ENCODE data around the gene KIF23. TPM values are rescaled to one million over a fixed set of nuclear protein-coding genes. Genes with fewer than 3 reads are reported as not detected.

Gene KIF23
- total RNA-seq, 1 experiment from 2014 or later = 74.2 TPM

- Mint-ChIP-seq H3K36me3 (ENCODE audit: insufficient read depth, unreplicated experiment) (peaks cover 7% of the 10 kb centered on the region), H3K4me3 (ENCODE audit: unreplicated experiment) (no peak overlapping the region), H3K27ac (ENCODE audit: unreplicated experiment) (no peak overlapping the region), H3K27me3 (ENCODE audit: insufficient read depth, unreplicated experiment) (no peaks in the 10 kb centered on the region), H3K9me3 (ENCODE audit: unreplicated experiment) (no peaks in the 10 kb centered on the region), H3K4me1 (ENCODE audit: low read depth, unreplicated experiment) (peaks cover 7% of the 10 kb centered on the region)
- H3K4me1 ChIP-seq = 0 out of 2 replicates have a peak, but pooled peaks cover 3% of the 10 kb centered on the region
- ChIA-PET POLR2A (no interaction called here), CTCF (no interaction called here)
- intact Hi-C loops (cut with micrococcal nuclease; ENCODE audit: unreplicated experiment) = loop anchor here (10.0 kb wide), 1 partner anchor 104 kb away; the partner anchor contains the start of gene PAQR5
- DNase-seq = no peak
- no peaks in the 10 kb centered on the region for H3K36me3 ChIP-seq (ENCODE audit: control insufficient read depth, insufficient read depth, low read length)
- no peak overlapping the region for H3K4me3 ChIP-seq (ENCODE audit: low read depth, low read length)
- BruUV-seq (replicated peaks) = no TSS peak
- H3K27me3 ChIP-seq (replicated peaks; ENCODE audit: control insufficient read depth, insufficient read depth, low read length) = no peaks in the 10 kb centered on the region
- H3K9me3 ChIP-seq = no peaks in the 10 kb centered on the region
- TF ChIP-seq, protein P1, sequence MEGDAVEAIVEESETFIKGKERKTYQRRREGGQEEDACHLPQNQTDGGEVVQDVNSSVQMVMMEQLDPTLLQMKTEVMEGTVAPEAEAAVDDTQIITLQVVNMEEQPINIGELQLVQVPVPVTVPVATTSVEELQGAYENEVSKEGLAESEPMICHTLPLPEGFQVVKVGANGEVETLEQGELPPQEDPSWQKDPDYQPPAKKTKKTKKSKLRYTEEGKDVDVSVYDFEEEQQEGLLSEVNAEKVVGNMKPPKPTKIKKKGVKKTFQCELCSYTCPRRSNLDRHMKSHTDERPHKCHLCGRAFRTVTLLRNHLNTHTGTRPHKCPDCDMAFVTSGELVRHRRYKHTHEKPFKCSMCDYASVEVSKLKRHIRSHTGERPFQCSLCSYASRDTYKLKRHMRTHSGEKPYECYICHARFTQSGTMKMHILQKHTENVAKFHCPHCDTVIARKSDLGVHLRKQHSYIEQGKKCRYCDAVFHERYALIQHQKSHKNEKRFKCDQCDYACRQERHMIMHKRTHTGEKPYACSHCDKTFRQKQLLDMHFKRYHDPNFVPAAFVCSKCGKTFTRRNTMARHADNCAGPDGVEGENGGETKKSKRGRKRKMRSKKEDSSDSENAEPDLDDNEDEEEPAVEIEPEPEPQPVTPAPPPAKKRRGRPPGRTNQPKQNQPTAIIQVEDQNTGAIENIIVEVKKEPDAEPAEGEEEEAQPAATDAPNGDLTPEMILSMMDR (IDR thresholded peaks at IDR 0.05; ENCODE audit: insufficient read depth in 1 of 2, low read depth in 1 of 2, low read length in 1 of 2, severe bottlenecking in 1 of 2, unreplicated experiment in 1 of 2) = no peak
These were observed 15.7 kb upstream of the KIF23 start for GRCh38 chr15:69398491-69398891.

DNA sequence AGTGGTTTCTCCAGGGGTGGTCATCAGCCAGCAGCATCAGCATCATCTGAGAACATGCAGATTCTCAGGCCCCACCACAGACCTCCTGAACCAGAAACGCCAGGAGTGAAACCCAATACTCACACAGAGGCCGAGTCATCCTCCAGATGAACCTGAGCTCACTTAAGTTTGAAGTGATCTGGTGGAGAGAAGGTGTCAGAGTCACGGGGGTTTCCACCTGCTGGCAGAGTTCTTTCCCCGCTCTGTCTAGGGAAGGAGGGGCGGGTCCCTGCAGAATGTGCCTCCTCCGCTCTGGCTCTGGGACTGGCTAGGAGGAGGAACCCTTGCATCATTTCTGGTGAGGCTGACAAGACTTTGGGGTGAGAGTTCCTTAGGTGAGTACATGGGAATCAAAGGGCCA lies 13.3 kb upstream of the KIF23 start:
- BruUV-seq (replicated peaks) = no TSS peak
- TF ChIP-seq, protein P1 (IDR thresholded peaks at IDR 0.05; ENCODE audit: insufficient read depth in 1 of 2, low read depth in 1 of 2, low read length in 1 of 2, severe bottlenecking in 1 of 2, unreplicated experiment in 1 of 2) = no peak
- CTCF ChIA-PET = no interaction called here
- H3K4me1 ChIP-seq = no peaks in the 10 kb centered on the region
- Mint-ChIP-seq H3K4me1 (ENCODE audit: low read depth, unreplicated experiment) (no peaks in the 10 kb centered on the region), H3K27ac (ENCODE audit: unreplicated experiment) (no peak overlapping the region), H3K9me3 (ENCODE audit: unreplicated experiment) (no peaks in the 10 kb centered on the region), H3K27me3 (ENCODE audit: insufficient read depth, unreplicated experiment) (no peaks in the 10 kb centered on the region), H3K4me3 (ENCODE audit: unreplicated experiment) (no peak overlapping the region), H3K36me3 (ENCODE audit: insufficient read depth, unreplicated experiment) (peaks cover 7% of the 10 kb centered on the region)
- H3K36me3 ChIP-seq (ENCODE audit: control insufficient read depth, insufficient read depth, low read length) = no peaks in the 10 kb centered on the region
- POLR2A ChIA-PET = no interaction called here
- H3K27me3 ChIP-seq (replicated peaks; ENCODE audit: control insufficient read depth, insufficient read depth, low read length) = no peaks in the 10 kb centered on the region
- DNase-seq = no peak
- no peaks in the 10 kb centered on the region for H3K9me3 ChIP-seq
- intact Hi-C loops (cut with micrococcal nuclease; ENCODE audit: unreplicated experiment) = no loop called here
- H3K4me3 ChIP-seq (ENCODE audit: low read depth, low read length) = no peak overlapping the region

DNA sequence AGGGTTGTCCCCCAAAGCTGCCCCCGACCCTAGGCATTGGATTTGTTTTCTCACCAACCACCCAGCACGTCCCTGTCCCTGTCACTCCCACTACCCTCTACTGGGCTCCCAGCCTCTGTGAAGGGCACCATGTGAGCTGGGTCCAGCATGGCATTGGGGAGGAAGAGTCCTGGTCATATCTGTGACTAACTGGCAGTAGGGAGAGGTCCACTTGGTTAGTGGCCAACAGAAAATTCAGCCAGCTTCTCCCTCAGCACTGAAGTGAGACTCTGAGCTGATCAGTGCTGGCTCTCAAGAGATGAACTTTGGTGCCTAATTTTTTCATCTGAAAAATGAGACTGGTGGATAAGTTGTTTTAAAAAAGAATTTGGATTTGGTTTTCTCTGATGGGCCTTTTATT lies 11.3 kb upstream of the KIF23 start:
- no peaks in the 10 kb centered on the region for H3K36me3 ChIP-seq (ENCODE audit: control insufficient read depth, insufficient read depth, low read length)
- Mint-ChIP-seq H3K9me3 (ENCODE audit: unreplicated experiment) (no peaks in the 10 kb centered on the region), H3K4me1 (ENCODE audit: low read depth, unreplicated experiment) (no peaks in the 10 kb centered on the region), H3K4me3 (ENCODE audit: unreplicated experiment) (no peak overlapping the region), H3K27me3 (ENCODE audit: insufficient read depth, unreplicated experiment) (no peaks in the 10 kb centered on the region), H3K27ac (ENCODE audit: unreplicated experiment) (no peak overlapping the region), H3K36me3 (ENCODE audit: insufficient read depth, unreplicated experiment) (peaks cover 7% of the 10 kb centered on the region)
- H3K4me3 ChIP-seq (ENCODE audit: low read depth, low read length) = no peak overlapping the region
- no TSS peak for BruUV-seq (replicated peaks)
- H3K27me3 ChIP-seq (replicated peaks; ENCODE audit: control insufficient read depth, insufficient read depth, low read length) = no peaks in the 10 kb centered on the region
- TF ChIP-seq, protein P1 (IDR thresholded peaks at IDR 0.05; ENCODE audit: insufficient read depth in 1 of 2, low read depth in 1 of 2, low read length in 1 of 2, severe bottlenecking in 1 of 2, unreplicated experiment in 1 of 2) = no peak
- POLR2A ChIA-PET = interaction anchor here (0.6 kb wide), 1 partner anchor 54 kb away, joined by 5 read pairs; no protein-coding TSS in a partner anchor
- H3K9me3 ChIP-seq = no peaks in the 10 kb centered on the region
- no peaks in the 10 kb centered on the region for H3K4me1 ChIP-seq
- DNase-seq = no peak
- intact Hi-C loops (cut with micrococcal nuclease; ENCODE audit: unreplicated experiment) = no loop called here
- CTCF ChIA-PET = no interaction called here

Data from Caco-2 (cell line).